Forelimb muscle (tissue), 1 donor: ENCODE data around the gene C4A. TPM values are rescaled to one million over a fixed set of nuclear protein-coding genes. Genes with fewer than 3 reads are reported as not detected.
"Not testable (repeated sequence)": the region's sequence is repeated elsewhere in the genome, so short reads cannot be mapped to it uniquely, and the experiment has no call there.

Source experiments
- DNase-seq: peaks from one replicate; pipeline ENCODE4 v3.0.0-alpha.2; 2013; ENCODE audit warnings: low read depth
- polyA plus RNA-seq: library from polyadenylated mRNA; unstranded; fragments of 120-200 nt; gene quantifications from one replicate; pipeline ENCODE4 v1.2.1, GENCODE V29; 2013; ENCODE audit not compliant: insufficient read length

C4A gene
- polyA plus RNA-seq, 1 donor = 19.3 TPM

GRCh38 chr6:32047855-32048766 lies 66.3 kb downstream of the C4A start:
- DNase-seq = no peak

GRCh38 chr6:32049149-32049548 lies 67.3 kb downstream of the C4A start:
- DNase-seq = not testable (repeated sequence)

GRCh38 chr6:32049736-32050135 lies 67.9 kb downstream of the C4A start:
- not testable (repeated sequence) for DNase-seq

- DNase-seq = no peak
Measured at GRCh38 chr6:32050562-32050961, 68.7 kb downstream of the C4A start.

Other genes starting within 250 kb of the C4A start
- gene CLIC1, start 245.5 kb upstream of the C4A start, polyA plus RNA-seq = 102 TPM
- 14.2 TPM for gene MSH5, start 242.1 kb upstream of the C4A start, polyA plus RNA-seq
- gene SAPCD1, start 219.4 kb upstream of the C4A start, polyA plus RNA-seq = 3.0 TPM
- 2.9 TPM for gene VWA7, start 204.7 kb upstream of the C4A start, polyA plus RNA-seq
- gene VARS1, start 186.3 kb upstream of the C4A start, polyA plus RNA-seq = 46.5 TPM
- 55.3 TPM for gene LSM2, start 175.1 kb upstream of the C4A start, polyA plus RNA-seq
- 5.0 TPM for gene HSPA1L, start 166.8 kb upstream of the C4A start, polyA plus RNA-seq
- gene HSPA1A, start 166.5 kb upstream of the C4A start, polyA plus RNA-seq = 72.3 TPM
- gene HSPA1B, start 154.3 kb upstream of the C4A start, polyA plus RNA-seq = 48.9 TPM
- 15.0 TPM for gene NEU1, start 119.2 kb upstream of the C4A start, polyA plus RNA-seq
- 0.37 TPM for gene SLC44A4, start 103.1 kb upstream of the C4A start, polyA plus RNA-seq
- 29.3 TPM for gene EHMT2, start 84.4 kb upstream of the C4A start, polyA plus RNA-seq
- gene ZBTB12, start 80.0 kb upstream of the C4A start, polyA plus RNA-seq = 9.5 TPM
- 3.0 TPM for gene C2, start 54.3 kb upstream of the C4A start, polyA plus RNA-seq
- gene CFB, start 36.0 kb upstream of the C4A start, polyA plus RNA-seq = 1.0 TPM
- gene NELFE, start 23.1 kb upstream of the C4A start, polyA plus RNA-seq = 63.3 TPM
- 27.0 TPM for gene SKIC2, start 22.9 kb upstream of the C4A start, polyA plus RNA-seq
- gene DXO, start 9.9 kb upstream of the C4A start, polyA plus RNA-seq = 16.9 TPM
- gene C4B, start 32.7 kb downstream of the C4A start, polyA plus RNA-seq = 22.1 TPM
- gene CYP21A2, start 56.4 kb downstream of the C4A start, polyA plus RNA-seq = 1.0 TPM
- gene TNXB, start 127.3 kb downstream of the C4A start, polyA plus RNA-seq = 108 TPM
- 42.4 TPM for gene ATF6B, start 146.2 kb downstream of the C4A start, polyA plus RNA-seq
- gene FKBPL, start 148.2 kb downstream of the C4A start, polyA plus RNA-seq = 3.5 TPM
- gene PRRT1, start 169.9 kb downstream of the C4A start, polyA plus RNA-seq = 1.3 TPM
- gene PPT2, start 172.1 kb downstream of the C4A start, polyA plus RNA-seq = 34.6 TPM
- 25.9 TPM for gene EGFL8, start 182.5 kb downstream of the C4A start, polyA plus RNA-seq
- 57.3 TPM for gene AGPAT1, start 194.0 kb downstream of the C4A start, polyA plus RNA-seq
- gene RNF5, start 196.3 kb downstream of the C4A start, polyA plus RNA-seq = 50.9 TPM
- 8.0 TPM for gene AGER, start 202.2 kb downstream of the C4A start, polyA plus RNA-seq
- gene PBX2, start 208.1 kb downstream of the C4A start, polyA plus RNA-seq = 107 TPM
- gene GPSM3, start 210.6 kb downstream of the C4A start, polyA plus RNA-seq = 6.7 TPM
- gene NOTCH4, start 242.0 kb downstream of the C4A start, polyA plus RNA-seq = 19.9 TPM